Brain pericyte (primary cell): Measurements from ENCODE around the gene ARHGAP26.

Source experiments
- DNase-seq: peaks from one replicate; pipeline ENCODE4 v3.0.0-alpha.2; 2012; ENCODE audit warnings: low read depth, low spot score

Gene ARHGAP26

GRCh38 chr5:143268388-143268787 lies 498.2 kb downstream of the ARHGAP26 start:
- no peak for DNase-seq

- DNase-seq = no peak
Measured at GRCh38 chr5:143271431-143271830, 501.3 kb downstream of the ARHGAP26 start.

GRCh38 chr5:143274952-143275351 lies 504.8 kb downstream of the ARHGAP26 start:
- DNase-seq = no peak

GRCh38 chr5:143275512-143276363 lies 505.6 kb downstream of the ARHGAP26 start:
- no peak for DNase-seq

- no peak for DNase-seq
Measured at GRCh38 chr5:143277536-143277935, 507.4 kb downstream of the ARHGAP26 start.
